Liver (tissue), 2 donors: ENCODE measurements around the gene IQSEC1.
A peak's percentile ranks its signal among the peaks of the same experiment; 100 is the strongest.

ENCODE experiments used
- CTCF ChIP-seq: fragments of 150-350 bp; IDR thresholded peaks from 2 replicates; pipeline ENCODE4 v1.5.1; 2017; ENCODE audit warnings: improper control_type of control experiment, low read depth, low read length; ENCODE audit not compliant: missing input control
- REST ChIP-seq: IDR thresholded peaks from 2 replicates; pipeline ENCODE4 v1.6.1; 2016; ENCODE audit warnings: antibody characterized with exemption, mild to moderate bottlenecking
- donor health status: healthy.

GRCh38 chr3:13111873-13112520, 38.8 kb upstream of the IQSEC1 start:
- TF ChIP-seq CTCF: no peak
- peak; percentile 29 for TF ChIP-seq REST
